HepG2 (cell line): ENCODE data around the gene KATNB1. TPM values are rescaled to one million over a fixed set of nuclear protein-coding genes. Genes with fewer than 3 reads are reported as not detected.
A peak's percentile ranks its signal among the peaks of the same experiment; 100 is the strongest.
"Not testable (repeated sequence)": the region's sequence is repeated elsewhere in the genome, so short reads cannot be mapped to it uniquely, and the experiment has no call there.

Experiments
- ATAC-seq: fragments of 200-7000 bp; cut with Tn5 transposase; 3 replicates; pipeline ENCODE4 v1.9.1; 2020; ENCODE audit warnings: mild to moderate bottlenecking, moderate library complexity
- BruUV-seq: library from RNA; stranded (reverse); fragments of 400-500 nt; replicated peaks from 2 replicates; lab custom pipeline; 2021; lab: Mats Ljungman, UMichigan
- CTCF ChIA-PET: fragments of 300-600 bp; formaldehyde crosslinking; extraction: SDS; loops from one replicate; lab custom pipeline; 2021; ENCODE audit warnings: low total read pairs, inconsistent platforms, low intra/inter-chr PET ratio; lab: Yijun Ruan, JAX
- POLR2A ChIA-PET: fragments of 350-600 bp; sonication (Branson Sonifier 250); formaldehyde crosslinking; loops from one replicate; lab custom pipeline; 2020; ENCODE audit warnings: antibody characterized with exemption, inconsistent platforms; lab: Yijun Ruan, JAX
- DNase-seq: peaks from one replicate; pipeline ENCODE4 v3.0.0-alpha.2; 2015; ENCODE audit warnings: low spot score
- FAIRE-seq: peaks from 3 replicates; lab custom pipeline; 2011; peaks lifted over from hg19 to GRCh38; lab: Jason Lieb, UNC
- H2AFZ ChIP-seq: one replicate; pipeline ENCODE4 v1.6.1; 2011; ENCODE audit warnings: low read length, inconsistent platforms
- H3K27ac ChIP-seq: fragments of 300-600 bp; 3 replicates; pipeline ENCODE4 v1.8.0; 2011; ENCODE audit warnings: mixed run types, mild to moderate bottlenecking, mixed read lengths, low read length, inconsistent platforms; ENCODE audit not compliant: insufficient read depth; ENCODE audit errors: extremely low read length
- H3K27me3 ChIP-seq, 2 experiments: fragments of 200-600 bp in 1 of 2; 2 replicates in 1 of 2; 3 replicates in 1 of 2; pipeline versions ENCODE4 v1.6.0 to v1.8.0; 2011; ENCODE audit warnings: low read length in 2 of 2, mild to moderate bottlenecking in 2 of 2, moderate library complexity in 2 of 2, inconsistent platforms in 1 of 2; ENCODE audit not compliant: insufficient read depth in 2 of 2, control insufficient read depth in 1 of 2
- H3K36me3 ChIP-seq, 2 experiments: fragments of 200-600 bp in 1 of 2; replicated peaks in 1 of 2; 2 replicates in 1 of 2; 3 replicates in 1 of 2; pipeline versions ENCODE4 v1.5.1 to v1.8.0; 2011; ENCODE audit warnings: low read length in 2 of 2, inconsistent platforms in 1 of 2; ENCODE audit not compliant: insufficient read depth in 2 of 2, control insufficient read depth in 1 of 2
- H3K4me1 ChIP-seq: 2 replicates; pipeline ENCODE4 v1.5.1; 2012; ENCODE audit warnings: low read length, inconsistent platforms; ENCODE audit not compliant: insufficient read depth
- H3K4me2 ChIP-seq: 2 replicates; pipeline ENCODE4 v1.6.0; 2011; ENCODE audit warnings: low read depth, low read length, inconsistent platforms
- H3K4me3 ChIP-seq, 3 experiments: fragments of 200-600 bp in 1 of 3; sonication (generic), shearing (Covaris generic) in 1 of 3; replicated peaks in 1 of 3; 2 replicates each; pipeline ENCODE4 v1.5.1; 2011 to 2016; ENCODE audit warnings: low read length in 3 of 3, inconsistent platforms in 2 of 3, low read depth in 2 of 3, mild to moderate bottlenecking in 2 of 3, control low read depth in 1 of 3, mixed read lengths in 1 of 3; ENCODE audit not compliant: insufficient read depth in 1 of 3
- H3K79me2 ChIP-seq: one replicate; pipeline ENCODE4 v1.6.1; 2011; ENCODE audit warnings: low read length, inconsistent platforms; ENCODE audit not compliant: insufficient read depth
- H3K9ac ChIP-seq: 2 replicates; pipeline ENCODE4 v1.6.0; 2011; ENCODE audit warnings: mild to moderate bottlenecking, low read depth, low read length, inconsistent platforms; ENCODE audit not compliant: insufficient read depth
- H3K9me3 ChIP-seq: 2 replicates; pipeline ENCODE4 v1.5.1; 2012; ENCODE audit warnings: mild to moderate bottlenecking, low read length
- H4K20me1 ChIP-seq: 2 replicates; pipeline ENCODE4 v1.6.0; 2011; ENCODE audit warnings: inconsistent platforms, mild to moderate bottlenecking, low read length, moderate library complexity; ENCODE audit not compliant: insufficient read depth
- ADNP ChIP-seq: sonication (generic); formaldehyde crosslinking; IDR thresholded peaks from 2 replicates; pipeline ENCODE4 v1.4.0; 2020; ENCODE audit warnings: missing genetic modification reagents
- CHD4 ChIP-seq: fragments of 200-600 bp; sonication (generic); IDR thresholded peaks from 2 replicates; pipeline ENCODE4 v1.7.0; 2017; ENCODE audit warnings: mild to moderate bottlenecking, low read length, borderline replicate concordance
- ELF4 ChIP-seq: sonication (generic); formaldehyde crosslinking; IDR thresholded peaks from 2 replicates; pipeline ENCODE4 v1.5.0; 2020; ENCODE audit warnings: missing genetic modification reagents, mild to moderate bottlenecking, moderate library complexity, borderline replicate concordance
- KDM1A ChIP-seq: IDR thresholded peaks from 2 replicates; pipeline ENCODE4 v1.6.1; 2016; ENCODE audit warnings: missing compliant biosample characterization
- RAD21 ChIP-seq: fragments of 450-650 bp; formaldehyde crosslinking; IDR thresholded peaks from 2 replicates; pipeline ENCODE4 v1.5.0; 2020; ENCODE audit warnings: mild to moderate bottlenecking
- SSRP1 ChIP-seq: IDR thresholded peaks from 2 replicates; pipeline ENCODE4 v1.6.1; 2016; ENCODE audit warnings: control low read depth
- ZFX ChIP-seq: sonication (generic); formaldehyde crosslinking; IDR thresholded peaks from 2 replicates; pipeline ENCODE4 v1.4.0; 2020; ENCODE audit warnings: mild to moderate bottlenecking, low read depth, missing genetic modification reagents, moderate library complexity
- ZMYM2 ChIP-seq: sonication (generic); formaldehyde crosslinking; IDR thresholded peaks from 2 replicates; pipeline ENCODE4 v1.8.0; 2022; ENCODE audit warnings: mild to moderate bottlenecking, missing genetic modification reagents
- ZMYM3 ChIP-seq: sonication (generic); formaldehyde crosslinking; IDR thresholded peaks from 2 replicates; pipeline ENCODE4 v1.5.1; 2020; ENCODE audit warnings: mild to moderate bottlenecking, missing genetic modification reagents
- ZNF629 ChIP-seq: sonication (generic); formaldehyde crosslinking; conservative IDR thresholded peaks from 2 replicates; pipeline ENCODE4 v1.5.0; 2020; ENCODE audit warnings: missing genetic modification reagents
- WGBS: methylation state at CpG from one replicate; pipeline ENCODE4 v1.1.6; 2017; ENCODE audit warnings: low lambda C conversion rate; 5-methylcytosine and 5-hydroxymethylcytosine counted together
- in situ Hi-C: cut with HindIII; loops from 2 replicates; pipeline ENCODE4 v1.10.0; 2017; ENCODE audit warnings: low pct_unique_long_range_greater_than_20kb; ENCODE audit not compliant: extremely low pct_ligation_motif_present
- intact Hi-C: fragments of 100-400 bp; cut with micrococcal nuclease; formaldehyde crosslinking; loops from one replicate; pipeline ENCODE4 v1.10.0; 2022; ENCODE audit not compliant: unreplicated experiment
- polyA plus RNA-seq, 8 experiments: library from polyadenylated mRNA; depleted of rRNA in 3 of 8; stranded (reverse) in 7 of 8; unstranded in 1 of 8; fragments of >200 nt; fragmentation: Illumina TruSeq in 4 of 8; extraction: Trizol in 4 of 8; gene quantifications; 2 replicates each; pipeline versions ENCODE4 v1.2.1 to v1.2.3, GENCODE V29; 2011 to 2016; ENCODE audit warnings: low read depth in 4 of 8, missing spikeins in 1 of 8, mixed read lengths in 1 of 8; ENCODE audit not compliant: insufficient read depth in 1 of 8
- total RNA-seq, 5 experiments: library from RNA; depleted of rRNA; stranded (reverse); fragments of >200 nt; fragmentation: Illumina TruSeq; extraction: Trizol; gene quantifications; 2 replicates each; pipeline ENCODE4 v1.2.3, GENCODE V29; 2016; ENCODE audit warnings: low read depth in 1 of 5
- TF ChIP-seq, protein P1 (sequence below): sonication (generic); formaldehyde crosslinking; IDR thresholded peaks from 2 replicates; pipeline ENCODE4 v1.5.1; 2020; ENCODE audit warnings: mild to moderate bottlenecking, moderate library complexity, missing genetic modification reagents

Gene KATNB1
- total and polyA plus RNA-seq, 2 of the 13 experiments (the other 11 are each of a cell fraction or from before 2014, with no cell fraction given): 31.5 to 43.5 TPM

- in situ Hi-C loops, BruUV-seq, H2AFZ ChIP-seq, H3K27ac ChIP-seq: not testable (repeated sequence)
- WGBS: 98% methylated on average over 5 of the region's 5 CpGs
- H3K4me1 ChIP-seq: peaks cover 72% of the 10 kb centered on the region
- H3K4me2 ChIP-seq: peak overlapping the region; percentile 87
- TF ChIP-seq ELF4: 0 out of 2 replicates have a peak, but pooled peaks have one; percentile 11
- TF ChIP-seq RAD21 (CRISPR knock-in tag): 0 out of 2 replicates have a peak, but pooled peaks have one; percentile 8
- TF ChIP-seq, protein P1, sequence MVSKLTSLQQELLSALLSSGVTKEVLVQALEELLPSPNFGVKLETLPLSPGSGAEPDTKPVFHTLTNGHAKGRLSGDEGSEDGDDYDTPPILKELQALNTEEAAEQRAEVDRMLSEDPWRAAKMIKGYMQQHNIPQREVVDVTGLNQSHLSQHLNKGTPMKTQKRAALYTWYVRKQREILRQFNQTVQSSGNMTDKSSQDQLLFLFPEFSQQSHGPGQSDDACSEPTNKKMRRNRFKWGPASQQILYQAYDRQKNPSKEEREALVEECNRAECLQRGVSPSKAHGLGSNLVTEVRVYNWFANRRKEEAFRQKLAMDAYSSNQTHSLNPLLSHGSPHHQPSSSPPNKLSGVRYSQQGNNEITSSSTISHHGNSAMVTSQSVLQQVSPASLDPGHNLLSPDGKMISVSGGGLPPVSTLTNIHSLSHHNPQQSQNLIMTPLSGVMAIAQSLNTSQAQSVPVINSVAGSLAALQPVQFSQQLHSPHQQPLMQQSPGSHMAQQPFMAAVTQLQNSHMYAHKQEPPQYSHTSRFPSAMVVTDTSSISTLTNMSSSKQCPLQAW (CRISPR knock-in tag): peak; percentile 28; the same call in 1 of the 2 replicates
- TF ChIP-seq KDM1A (CRISPR knock-in tag): peak; percentile 65
- TF ChIP-seq ZMYM2 (CRISPR knock-in tag): 0 out of 2 replicates have a peak, but pooled peaks have one; percentile 50
- TF ChIP-seq ADNP (CRISPR knock-in tag): peak; percentile 75; the same call in 1 of the 2 replicates
- peak; percentile 71 for TF ChIP-seq ZMYM3 (CRISPR knock-in tag)
- TF ChIP-seq SSRP1 (CRISPR knock-in tag): 0 out of 2 replicates have a peak, but pooled peaks have one; percentile 16
- peak; percentile 72; the same call in 1 of the 2 replicates for TF ChIP-seq CHD4
- TF ChIP-seq ZFX (CRISPR knock-in tag): peak; percentile 4; the same call in 1 of the 2 replicates
- TF ChIP-seq ZNF629 (CRISPR knock-in tag): peak; percentile 97
- TF ChIP-seq, all 625 proteins: peak for 11; not testable (repeated sequence) for 614
- CTCF ChIA-PET, H3K9me3 ChIP-seq, H3K9ac ChIP-seq, H3K27me3 ChIP-seq, H3K4me3 ChIP-seq, FAIRE-seq, ATAC-seq, DNase-seq, H4K20me1 ChIP-seq: not testable (repeated sequence)
- H3K36me3 ChIP-seq: peaks cover 22 to 26% of the 10 kb centered on the region in 2 experiments; a peak in 4 of 5 replicates
- peaks cover 33% of the 10 kb centered on the region for H3K79me2 ChIP-seq
- POLR2A ChIA-PET: interaction anchor here (1.2 to 12.4 kb wide), 4 partner anchors 11 to 31 kb away, joined by 6 to 141 read pairs (median 16); no protein-coding TSS in a partner anchor
- intact Hi-C loops: loop anchor here (5.0 kb wide), 2 partner anchors 46 to 206 kb away; partner anchors contain the start of genes USB1 and ZNF319
Measured at GRCh38 chr16:57796014-57796413, 60.4 kb downstream of the KATNB1 start.
